ENCODE results near the gene NRROS. TPM values are rescaled to one million over a fixed set of nuclear protein-coding genes. Genes with fewer than 3 reads are reported as not detected.
A peak's percentile ranks its signal among the peaks of the same experiment; 100 is the strongest.

The NRROS gene
- total and polyA plus RNA-seq, 10 of the 15 experiments (the other 5 are each of a cell fraction or from before 2014, with no cell fraction given), result 0.35 to 42.2 (median 12.6) TPM

- TF ChIP-seq ZNF217 (IDR thresholded peaks at IDR 0.05) (peak; percentile 43; the same call in 1 of the 2 replicates), E2F8 (IDR thresholded peaks at IDR 0.05; ENCODE audit: low read depth, partially characterized antibody) (peak; percentile 76), CUX1 (IDR thresholded peaks at IDR 0.05; ENCODE audit: insufficient replicate concordance, low read depth, low read length) (peak; percentile 10), ATF3 (IDR thresholded peaks at IDR 0.05; ENCODE audit: borderline replicate concordance, extremely low read depth, low read depth, low read length) (no peak), NFYA (IDR thresholded peaks at IDR 0.05; ENCODE audit: borderline replicate concordance, low read depth, low read length) (no peak), HCFC1 (IDR thresholded peaks at IDR 0.05; ENCODE audit: low read length) (no peak), SIN3A (IDR thresholded peaks at IDR 0.05; ENCODE audit: low read depth, low read length) (no peak), BHLHE40 (IDR thresholded peaks at IDR 0.05; ENCODE audit: borderline replicate concordance in 1 of 2, low read depth in 2 of 2, low read length in 1 of 2) (peak; percentile 93 to 95), SREBF2 (IDR thresholded peaks at IDR 0.05; ENCODE audit: low read length) (no peak), EP300 (IDR thresholded peaks at IDR 0.05; ENCODE audit: borderline replicate concordance in 1 of 2, control insufficient read depth in 1 of 2, low read depth in 2 of 2, low read length in 2 of 2) (peak; percentile 97 to 100), ESRRA (IDR thresholded peaks at IDR 0.05; ENCODE audit: low read length) (no peak), ZBTB4 (CRISPR knock-in tag; IDR thresholded peaks at IDR 0.05) (no peak), CREM (IDR thresholded peaks at IDR 0.05; ENCODE audit: low read depth) (peak; percentile 96), ZNF24 (IDR thresholded peaks at IDR 0.05) (no peak), USF1 (IDR thresholded peaks at IDR 0.05; ENCODE audit: borderline replicate concordance, extremely low read length, insufficient read depth, low read depth, low read length) (peak; percentile 9)
These were observed 3.8 kb downstream of the NRROS start (continued) for GRCh38 chr3:196643201-196643749.

Data from GM12878 (cell line).